ENCODE results near the gene DLGAP4. TPM values are rescaled to one million over a fixed set of nuclear protein-coding genes. Genes with fewer than 3 reads are reported as not detected.

DLGAP4 gene
- total RNA-seq, 1 donor from 2014 or later: 172 TPM

DNA sequence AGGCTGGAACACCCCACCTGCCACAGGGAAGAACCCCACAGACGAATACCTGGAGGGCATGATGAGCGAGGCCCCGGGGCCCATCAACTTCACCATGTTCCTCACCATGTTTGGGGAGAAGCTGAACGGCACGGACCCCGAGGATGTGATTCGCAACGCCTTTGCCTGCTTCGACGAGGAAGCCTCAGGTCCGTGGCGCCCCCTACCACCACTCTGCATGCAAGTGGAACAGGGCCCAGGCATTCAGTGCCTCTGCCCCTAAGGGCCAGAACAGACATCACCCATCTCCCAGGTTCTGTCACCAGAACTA is 241.8 kb downstream of the DLGAP4 start:
- H3K27me3 Mint-ChIP-seq (ENCODE audit: unreplicated experiment): peaks cover 17% of the 10 kb centered on the region
- peak overlapping the region; percentile 10 for H3K27ac Mint-ChIP-seq (ENCODE audit: unreplicated experiment)
- peak; percentile 40 for DNase-seq (ENCODE audit: low spot score)
- H3K9me3 Mint-ChIP-seq (ENCODE audit: unreplicated experiment): no peaks in the 10 kb centered on the region
- H3K4me1 Mint-ChIP-seq (ENCODE audit: unreplicated experiment): peaks cover 3% of the 10 kb centered on the region
- TF ChIP-seq, protein P1, sequence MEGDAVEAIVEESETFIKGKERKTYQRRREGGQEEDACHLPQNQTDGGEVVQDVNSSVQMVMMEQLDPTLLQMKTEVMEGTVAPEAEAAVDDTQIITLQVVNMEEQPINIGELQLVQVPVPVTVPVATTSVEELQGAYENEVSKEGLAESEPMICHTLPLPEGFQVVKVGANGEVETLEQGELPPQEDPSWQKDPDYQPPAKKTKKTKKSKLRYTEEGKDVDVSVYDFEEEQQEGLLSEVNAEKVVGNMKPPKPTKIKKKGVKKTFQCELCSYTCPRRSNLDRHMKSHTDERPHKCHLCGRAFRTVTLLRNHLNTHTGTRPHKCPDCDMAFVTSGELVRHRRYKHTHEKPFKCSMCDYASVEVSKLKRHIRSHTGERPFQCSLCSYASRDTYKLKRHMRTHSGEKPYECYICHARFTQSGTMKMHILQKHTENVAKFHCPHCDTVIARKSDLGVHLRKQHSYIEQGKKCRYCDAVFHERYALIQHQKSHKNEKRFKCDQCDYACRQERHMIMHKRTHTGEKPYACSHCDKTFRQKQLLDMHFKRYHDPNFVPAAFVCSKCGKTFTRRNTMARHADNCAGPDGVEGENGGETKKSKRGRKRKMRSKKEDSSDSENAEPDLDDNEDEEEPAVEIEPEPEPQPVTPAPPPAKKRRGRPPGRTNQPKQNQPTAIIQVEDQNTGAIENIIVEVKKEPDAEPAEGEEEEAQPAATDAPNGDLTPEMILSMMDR (IDR thresholded peaks at IDR 0.05; ENCODE audit: unreplicated experiment): no peak
- no peak overlapping the region for H3K4me3 Mint-ChIP-seq (ENCODE audit: unreplicated experiment)
- H3K36me3 Mint-ChIP-seq (ENCODE audit: low read depth, unreplicated experiment): peaks cover 7% of the 10 kb centered on the region

DNA sequence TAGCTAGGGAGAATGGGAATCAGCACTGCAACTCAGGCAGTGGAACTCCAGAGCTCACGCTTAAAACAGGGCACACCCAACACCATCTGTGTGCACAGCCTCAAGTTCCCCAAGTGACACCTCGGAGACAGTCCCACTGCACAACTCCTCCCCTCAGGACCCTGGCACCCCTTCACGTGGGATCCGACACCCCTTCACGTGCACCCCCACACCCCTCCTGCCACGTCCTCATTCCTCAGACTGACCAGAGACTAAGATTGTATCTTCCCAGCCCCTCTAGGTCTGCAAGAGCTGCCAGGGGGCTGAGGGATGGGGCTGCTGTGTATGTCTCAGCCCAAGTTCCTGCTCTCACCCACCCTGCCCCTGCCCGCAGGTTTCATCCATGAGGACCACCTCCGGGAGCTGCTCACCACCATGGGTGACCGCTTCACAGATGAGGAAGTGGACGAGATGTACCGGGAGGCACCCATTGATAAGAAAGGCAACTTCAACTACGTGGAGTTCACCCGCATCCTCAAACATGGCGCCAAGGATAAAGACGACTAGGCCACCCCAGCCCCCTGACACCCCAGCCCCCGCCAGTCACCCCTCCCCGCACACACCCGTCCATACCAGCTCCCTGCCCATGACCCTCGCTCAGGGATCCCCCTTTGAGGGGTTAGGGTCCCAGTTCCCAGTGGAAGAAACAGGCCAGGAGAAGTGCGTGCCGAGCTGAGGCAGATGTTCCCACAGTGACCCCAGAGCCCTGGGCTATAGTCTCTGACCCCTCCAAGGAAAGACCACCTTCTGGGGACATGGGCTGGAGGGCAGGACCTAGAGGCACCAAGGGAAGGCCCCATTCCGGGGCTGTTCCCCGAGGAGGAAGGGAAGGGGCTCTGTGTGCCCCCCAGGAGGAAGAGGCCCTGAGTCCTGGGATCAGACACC is 242.8 kb downstream of the DLGAP4 start:
- no peaks in the 10 kb centered on the region for H3K9me3 Mint-ChIP-seq (ENCODE audit: unreplicated experiment)
- no peak for DNase-seq (ENCODE audit: low spot score)
- TF ChIP-seq, protein P1 (IDR thresholded peaks at IDR 0.05; ENCODE audit: unreplicated experiment): no peak
- H3K36me3 Mint-ChIP-seq (ENCODE audit: low read depth, unreplicated experiment): peaks cover 7% of the 10 kb centered on the region
- no peaks in the 10 kb centered on the region for H3K4me1 Mint-ChIP-seq (ENCODE audit: unreplicated experiment)
- H3K4me3 Mint-ChIP-seq (ENCODE audit: unreplicated experiment): peak overlapping the region; percentile 12
- peaks cover 12% of the 10 kb centered on the region for H3K27me3 Mint-ChIP-seq (ENCODE audit: unreplicated experiment)
- H3K27ac Mint-ChIP-seq (ENCODE audit: unreplicated experiment): peak overlapping the region; percentile 10

DNA sequence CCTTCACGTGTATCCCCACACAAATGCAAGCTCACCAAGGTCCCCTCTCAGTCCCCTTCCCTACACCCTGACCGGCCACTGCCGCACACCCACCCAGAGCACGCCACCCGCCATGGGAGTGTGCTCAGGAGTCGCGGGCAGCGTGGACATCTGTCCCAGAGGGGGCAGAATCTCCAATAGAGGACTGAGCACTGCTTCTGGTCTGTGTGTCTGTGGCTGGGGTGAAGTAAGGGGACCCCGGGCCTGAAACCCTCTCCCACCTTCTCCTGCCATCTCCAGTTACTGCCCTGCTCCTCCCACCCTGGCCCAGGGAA is 243.4 kb downstream of the DLGAP4 start:
- peaks cover 12% of the 10 kb centered on the region for H3K27me3 Mint-ChIP-seq (ENCODE audit: unreplicated experiment)
- H3K9me3 Mint-ChIP-seq (ENCODE audit: unreplicated experiment): no peaks in the 10 kb centered on the region
- no peaks in the 10 kb centered on the region for H3K4me1 Mint-ChIP-seq (ENCODE audit: unreplicated experiment)
- DNase-seq (ENCODE audit: low spot score): no peak
- TF ChIP-seq, protein P1 (IDR thresholded peaks at IDR 0.05; ENCODE audit: unreplicated experiment): no peak
- no peak overlapping the region for H3K4me3 Mint-ChIP-seq (ENCODE audit: unreplicated experiment)
- no peak overlapping the region for H3K27ac Mint-ChIP-seq (ENCODE audit: unreplicated experiment)
- peaks cover 7% of the 10 kb centered on the region for H3K36me3 Mint-ChIP-seq (ENCODE audit: low read depth, unreplicated experiment)

DNA sequence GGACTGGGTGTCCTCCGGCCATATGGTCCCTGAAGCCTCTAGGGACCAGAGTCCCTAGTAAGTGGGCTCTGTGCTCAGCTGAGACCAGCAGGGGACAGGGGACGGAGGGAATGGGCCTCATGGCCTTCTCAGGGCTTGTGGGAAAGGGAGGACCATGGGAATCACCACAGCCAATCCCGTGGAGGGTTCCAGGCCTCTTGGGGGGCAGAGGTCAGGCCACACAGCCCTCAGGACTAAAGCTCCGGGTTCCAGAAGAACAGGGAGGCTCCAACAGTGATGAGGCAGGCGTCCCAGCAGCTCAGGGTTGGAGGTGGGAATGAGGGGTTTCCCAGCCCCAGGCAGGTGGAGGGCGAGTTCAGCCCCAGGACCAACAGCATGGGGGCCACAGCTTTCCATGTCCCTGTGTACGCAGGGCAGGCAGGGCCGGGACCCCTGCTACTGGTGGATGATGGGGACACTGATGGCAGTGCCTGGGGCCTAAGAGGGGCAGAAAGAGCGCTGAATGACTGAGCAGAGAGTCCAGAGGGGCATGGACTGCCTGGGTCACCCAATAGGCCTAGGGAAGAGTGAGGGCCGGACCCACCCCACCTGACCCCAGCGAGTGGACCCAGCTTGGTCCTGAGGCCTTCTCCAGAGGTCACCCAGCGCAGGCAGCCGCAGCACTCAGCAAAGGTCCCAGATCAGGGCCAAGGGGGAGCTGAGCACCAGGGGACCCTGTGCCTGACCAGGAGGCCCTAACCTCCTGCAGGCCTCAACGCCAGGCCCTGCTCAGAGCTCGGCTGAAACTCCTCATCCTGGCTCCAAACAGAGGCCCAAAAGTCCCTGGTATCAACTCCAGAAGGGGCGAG is 244.0 kb downstream of the DLGAP4 start:
- no peak overlapping the region for H3K27ac Mint-ChIP-seq (ENCODE audit: unreplicated experiment)
- no peaks in the 10 kb centered on the region for H3K4me1 Mint-ChIP-seq (ENCODE audit: unreplicated experiment)
- H3K36me3 Mint-ChIP-seq (ENCODE audit: low read depth, unreplicated experiment): peaks cover 7% of the 10 kb centered on the region
- H3K27me3 Mint-ChIP-seq (ENCODE audit: unreplicated experiment): peaks cover 15% of the 10 kb centered on the region
- H3K4me3 Mint-ChIP-seq (ENCODE audit: unreplicated experiment): no peak overlapping the region
- no peak for DNase-seq (ENCODE audit: low spot score)
- no peaks in the 10 kb centered on the region for H3K9me3 Mint-ChIP-seq (ENCODE audit: unreplicated experiment)
- TF ChIP-seq, protein P1 (IDR thresholded peaks at IDR 0.05; ENCODE audit: unreplicated experiment): no peak

All from endothelial cell (in vitro differentiated cells).